ENCODE data around the gene SLC35B1.

DNA sequence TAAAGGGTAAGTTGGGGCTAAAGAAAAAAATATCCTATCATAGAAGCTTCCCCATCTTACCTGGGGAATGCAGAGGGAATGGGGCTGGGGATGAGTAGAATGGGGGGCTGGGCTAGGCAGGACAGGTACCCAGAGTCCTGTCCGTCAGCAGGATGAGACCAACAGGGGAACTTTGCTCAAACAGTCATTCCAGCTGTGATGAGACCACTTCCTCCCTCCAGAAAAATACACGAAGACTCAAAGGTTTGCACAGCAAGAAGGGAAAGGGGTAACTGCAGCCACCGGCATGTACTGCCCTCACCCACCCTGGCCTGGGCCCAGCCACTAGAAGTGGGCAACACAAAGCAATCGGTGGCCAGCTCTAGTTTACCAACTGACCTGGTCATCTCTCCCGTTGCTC is 20.7 kb upstream of the SLC35B1 start:
- TF ChIP-seq TBL1XR1 (IDR thresholded peaks at IDR 0.05; ENCODE audit: low read depth, low read length): no peak
- TF ChIP-seq KAT2A (conservative IDR thresholded peaks at IDR 0.05; ENCODE audit: control insufficient read depth, low read depth, low read length): no peak
- TF ChIP-seq ZNF274 (IDR thresholded peaks at IDR 0.05; ENCODE audit: insufficient read depth, insufficient read length): no peak
- TF ChIP-seq POLR2AphosphoS2 (IDR thresholded peaks at IDR 0.05; ENCODE audit: low read depth, low read length): no peak
- no peak for TF ChIP-seq NRF1 (conservative IDR thresholded peaks at IDR 0.05; ENCODE audit: low read depth, low read length)
- TF ChIP-seq, protein P1, sequence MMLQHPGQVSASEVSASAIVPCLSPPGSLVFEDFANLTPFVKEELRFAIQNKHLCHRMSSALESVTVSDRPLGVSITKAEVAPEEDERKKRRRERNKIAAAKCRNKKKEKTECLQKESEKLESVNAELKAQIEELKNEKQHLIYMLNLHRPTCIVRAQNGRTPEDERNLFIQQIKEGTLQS (IDR thresholded peaks at IDR 0.05; ENCODE audit: borderline replicate concordance, extremely low read depth, low read depth, low read length): no peak
